ENCODE results near the gene RIMBP2.

DNA sequence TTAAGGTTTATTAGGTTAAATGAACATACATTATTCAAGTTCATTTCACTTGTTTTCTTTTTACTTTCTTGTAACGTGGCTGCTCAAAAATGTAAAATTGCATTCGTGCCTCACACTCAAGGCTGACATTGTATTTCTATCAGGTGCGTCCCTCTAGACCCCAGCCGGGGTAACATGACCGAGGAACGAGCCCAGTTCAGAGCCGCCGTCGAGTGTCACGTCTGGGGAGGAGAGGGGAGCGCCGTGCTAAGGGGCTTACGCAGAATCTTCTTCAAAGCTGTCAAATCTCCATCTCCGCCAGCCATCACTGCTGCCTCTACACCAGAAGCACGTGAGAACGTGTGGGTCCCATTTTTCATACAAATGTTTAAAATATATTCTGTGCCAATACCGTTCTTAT lies 170.6 kb downstream of the RIMBP2 start:
- TF ChIP-seq, protein P1, sequence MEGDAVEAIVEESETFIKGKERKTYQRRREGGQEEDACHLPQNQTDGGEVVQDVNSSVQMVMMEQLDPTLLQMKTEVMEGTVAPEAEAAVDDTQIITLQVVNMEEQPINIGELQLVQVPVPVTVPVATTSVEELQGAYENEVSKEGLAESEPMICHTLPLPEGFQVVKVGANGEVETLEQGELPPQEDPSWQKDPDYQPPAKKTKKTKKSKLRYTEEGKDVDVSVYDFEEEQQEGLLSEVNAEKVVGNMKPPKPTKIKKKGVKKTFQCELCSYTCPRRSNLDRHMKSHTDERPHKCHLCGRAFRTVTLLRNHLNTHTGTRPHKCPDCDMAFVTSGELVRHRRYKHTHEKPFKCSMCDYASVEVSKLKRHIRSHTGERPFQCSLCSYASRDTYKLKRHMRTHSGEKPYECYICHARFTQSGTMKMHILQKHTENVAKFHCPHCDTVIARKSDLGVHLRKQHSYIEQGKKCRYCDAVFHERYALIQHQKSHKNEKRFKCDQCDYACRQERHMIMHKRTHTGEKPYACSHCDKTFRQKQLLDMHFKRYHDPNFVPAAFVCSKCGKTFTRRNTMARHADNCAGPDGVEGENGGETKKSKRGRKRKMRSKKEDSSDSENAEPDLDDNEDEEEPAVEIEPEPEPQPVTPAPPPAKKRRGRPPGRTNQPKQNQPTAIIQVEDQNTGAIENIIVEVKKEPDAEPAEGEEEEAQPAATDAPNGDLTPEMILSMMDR (IDR thresholded peaks at IDR 0.05): no peak
- TF ChIP-seq EP300 (IDR thresholded peaks at IDR 0.05): no peak
